ENCODE measurements around the gene TMEM109.

DNA sequence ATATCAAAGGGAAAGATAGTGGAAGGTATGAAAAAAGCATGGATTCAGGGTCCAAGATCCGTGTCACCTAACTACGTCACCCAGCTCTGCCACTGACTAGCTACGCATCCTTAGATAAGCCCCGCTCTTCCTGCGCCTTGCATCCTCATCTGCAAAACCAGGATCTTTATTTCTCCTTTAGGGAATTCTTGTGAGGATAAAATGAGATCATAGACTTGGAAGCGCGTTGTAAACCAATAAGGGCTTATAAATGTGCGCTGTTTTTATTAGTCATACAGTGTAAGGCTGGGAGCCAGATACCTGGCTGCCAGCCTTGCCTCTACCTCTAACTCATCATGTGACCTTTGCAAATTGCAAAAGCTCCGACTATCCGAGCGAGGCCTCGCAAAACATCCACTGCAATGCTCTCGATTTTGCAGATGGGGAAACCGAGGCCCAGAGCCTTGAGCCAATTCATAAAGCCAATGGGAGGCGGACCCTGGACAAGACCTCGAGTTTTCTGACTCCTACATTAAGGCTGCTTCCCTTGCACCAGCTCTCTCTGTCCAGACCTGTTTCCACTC, 8.3 kb upstream of the TMEM109 start:
- TF ChIP-seq CTCF (conservative IDR thresholded peaks at IDR 0.05; ENCODE audit: low read depth, low read length) (no peak), EZH2phosphoT487 (IDR thresholded peaks at IDR 0.05; ENCODE audit: borderline replicate concordance, low read length) (no peak)
